GM12874 (cell line): ENCODE measurements around the gene TBL1X.

Experiments used
- CTCF ChIP-seq: IDR thresholded peaks from 2 replicates; pipeline ENCODE4 v1.5.1; 2011; ENCODE audit warnings: low read depth, mild to moderate bottlenecking, control low read depth, low read length, moderate library complexity; ENCODE audit not compliant: insufficient read depth

TBL1X gene

GRCh38 chrX:9746148-9746888 lies 281.5 kb downstream of the TBL1X start:
- no peak for TF ChIP-seq CTCF

GRCh38 chrX:9747644-9748043 lies 282.8 kb downstream of the TBL1X start:
- TF ChIP-seq CTCF, result no peak

- TF ChIP-seq CTCF, result no peak
Observed at GRCh38 chrX:9749146-9749692, 284.4 kb downstream of the TBL1X start.

- no peak for TF ChIP-seq CTCF
Observed at GRCh38 chrX:9757366-9757765, 292.5 kb downstream of the TBL1X start.

GRCh38 chrX:9758021-9758638 lies 293.3 kb downstream of the TBL1X start:
- no peak for TF ChIP-seq CTCF

- TF ChIP-seq CTCF, result no peak
Observed at GRCh38 chrX:9759337-9759736, 294.5 kb downstream of the TBL1X start.

GRCh38 chrX:9765072-9765736 lies 300.3 kb downstream of the TBL1X start:
- TF ChIP-seq CTCF, result no peak
